Activated gamma-delta T cell treated with Interleukin-2 at 50 U/mL for 16 hours (primary cell): Measurements from ENCODE around the gene LPXN.
A peak's percentile ranks its signal among the peaks of the same experiment; 100 is the strongest.

Experiments
- DNase-seq: peaks from one replicate; pipeline ENCODE4 v3.0.0-alpha.2; 2020

LPXN gene

DNA sequence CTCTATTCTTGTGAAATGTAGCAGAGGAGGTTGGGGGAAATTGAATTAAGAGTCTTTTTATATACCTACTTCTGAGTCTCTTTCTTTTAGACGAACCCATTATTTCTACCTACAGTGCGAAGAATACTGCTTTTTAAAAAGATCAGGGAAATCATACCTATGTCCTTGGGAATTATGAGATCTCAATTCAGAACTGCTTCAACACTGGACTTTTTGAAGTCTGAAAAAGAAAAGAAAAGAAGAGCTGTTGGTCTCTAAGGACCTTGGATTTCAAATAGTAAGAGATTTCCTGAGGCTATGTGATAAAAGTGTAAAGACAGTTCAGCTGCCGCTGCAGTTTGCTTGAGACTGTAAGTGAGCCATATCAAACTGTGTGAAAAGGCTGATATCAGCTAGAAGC lies 64.0 kb downstream of the LPXN start:
- DNase-seq = no peak

DNA sequence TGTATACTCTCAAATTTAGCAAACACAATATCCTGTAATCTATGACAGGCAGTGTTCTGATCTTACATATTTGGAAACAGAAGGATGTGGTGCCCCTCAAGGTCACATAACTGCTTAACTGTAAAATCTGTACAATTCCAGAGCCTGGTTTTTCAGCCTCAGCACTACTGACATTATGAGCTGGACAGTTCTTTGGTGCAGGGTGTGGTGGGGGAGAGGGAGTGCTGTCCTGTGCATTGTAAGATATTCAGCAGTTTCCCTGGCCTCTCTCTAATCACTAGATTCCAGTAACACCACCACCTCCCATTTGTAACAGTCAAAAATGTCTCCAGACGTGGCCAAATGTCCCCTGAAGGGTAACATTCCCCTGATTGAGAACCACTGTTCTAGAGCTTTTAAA lies 65.9 kb downstream of the LPXN start:
- no peak for DNase-seq

DNA sequence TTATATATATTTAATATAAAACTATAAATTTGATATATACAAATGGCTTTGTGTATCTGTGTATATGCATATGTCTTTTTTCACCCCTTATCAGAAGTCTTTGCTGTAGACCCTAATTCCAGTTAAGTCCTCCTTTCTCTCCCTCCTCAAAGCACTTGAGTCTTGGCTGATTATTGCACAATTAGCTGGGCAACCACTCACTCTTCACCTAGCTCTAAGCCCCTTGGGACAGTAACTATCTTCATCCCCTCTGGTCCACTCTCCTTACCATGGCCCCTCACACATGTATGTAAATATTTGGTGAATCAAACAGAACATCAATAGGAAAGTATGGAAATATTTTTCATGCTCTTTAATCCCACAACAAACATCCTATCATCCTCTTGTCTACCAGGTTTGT lies 66.8 kb downstream of the LPXN start:
- no peak for DNase-seq

- DNase-seq = no peak
Measured at GRCh38 chr11:58508005-58508404, 67.7 kb downstream of the LPXN start, which contains the start of gene OR5B21. TSS of gene OR5B21 (minus strand) at chr11:58508105. CDS start at chr11:58508105, 0 bp downstream.

- DNase-seq = no peak
Measured at GRCh38 chr11:58507355-58507754, 68.3 kb downstream of the LPXN start.

GRCh38 chr11:58506935-58507334 lies 68.7 kb downstream of the LPXN start:
- no peak for DNase-seq

DNA sequence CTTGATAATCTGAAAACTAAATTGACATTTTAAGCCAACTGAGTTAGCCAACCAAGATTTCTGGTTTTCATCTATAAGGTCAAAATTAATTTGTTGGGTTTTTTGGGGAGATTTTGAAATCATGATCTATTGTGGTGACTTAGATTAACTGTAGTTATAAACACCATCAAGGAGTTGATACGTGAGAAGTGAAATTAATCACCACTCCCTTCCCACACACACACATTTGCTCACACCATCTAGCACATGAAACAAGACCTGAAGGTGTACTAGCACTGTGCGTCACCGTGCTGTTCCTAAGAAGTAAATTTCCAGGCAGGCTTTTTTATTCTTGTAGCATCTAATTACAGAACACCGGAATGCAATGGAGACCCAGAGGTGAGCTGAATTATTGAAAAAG lies 69.8 kb downstream of the LPXN start:
- no peak for DNase-seq

DNA sequence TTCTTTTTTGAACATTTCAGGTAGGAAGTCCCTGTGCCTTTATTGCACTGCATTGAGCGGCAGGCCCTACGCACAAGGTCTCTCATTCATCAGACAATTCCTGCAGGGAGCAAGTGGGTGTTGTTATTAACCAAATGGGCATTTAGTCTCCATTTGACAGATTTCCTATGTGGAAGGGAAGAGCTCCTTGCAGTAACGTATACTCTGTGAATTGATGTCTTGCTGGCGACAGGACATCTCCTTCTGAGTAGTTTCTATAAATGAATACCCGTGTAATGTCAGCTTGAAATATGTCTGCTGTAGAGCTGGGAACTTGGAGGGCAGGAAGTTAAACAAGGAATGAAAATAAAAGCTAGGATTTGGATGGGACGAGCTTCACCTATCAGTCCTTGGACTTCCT lies 71.4 kb downstream of the LPXN start:
- no peak for DNase-seq

- no peak for DNase-seq
Measured at GRCh38 chr11:58503361-58503856, 72.2 kb downstream of the LPXN start.

DNA sequence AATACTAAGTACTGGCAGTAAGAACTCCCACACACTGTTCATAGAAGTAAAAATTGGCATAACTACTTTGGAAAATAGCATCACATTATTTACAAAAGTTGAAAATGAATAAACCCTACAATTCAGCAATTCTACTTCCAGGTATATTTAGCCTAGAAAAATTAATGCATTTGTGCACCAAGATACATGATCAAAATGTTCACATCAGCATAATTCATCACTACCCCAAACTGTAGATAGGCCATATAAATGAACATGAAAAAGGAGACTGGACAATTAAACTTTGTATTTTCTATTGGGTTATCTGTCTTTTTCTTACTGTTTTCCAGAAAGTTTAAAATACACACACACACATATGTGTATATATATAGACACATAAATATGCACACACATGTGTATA lies 73.7 kb downstream of the LPXN start:
- no peak for DNase-seq

GRCh38 chr11:58498464-58498863 lies 77.2 kb downstream of the LPXN start:
- DNase-seq = peak; percentile 22

GRCh38 chr11:58497951-58498350 lies 77.7 kb downstream of the LPXN start:
- no peak for DNase-seq

GRCh38 chr11:58495906-58496305 lies 79.8 kb downstream of the LPXN start:
- DNase-seq = no peak

- DNase-seq = no peak
Measured at GRCh38 chr11:58494101-58494500, 81.6 kb downstream of the LPXN start.

GRCh38 chr11:58493676-58494075 lies 82.0 kb downstream of the LPXN start:
- no peak for DNase-seq

- DNase-seq = no peak
Measured at GRCh38 chr11:58490827-58491226, 84.8 kb downstream of the LPXN start.

DNA sequence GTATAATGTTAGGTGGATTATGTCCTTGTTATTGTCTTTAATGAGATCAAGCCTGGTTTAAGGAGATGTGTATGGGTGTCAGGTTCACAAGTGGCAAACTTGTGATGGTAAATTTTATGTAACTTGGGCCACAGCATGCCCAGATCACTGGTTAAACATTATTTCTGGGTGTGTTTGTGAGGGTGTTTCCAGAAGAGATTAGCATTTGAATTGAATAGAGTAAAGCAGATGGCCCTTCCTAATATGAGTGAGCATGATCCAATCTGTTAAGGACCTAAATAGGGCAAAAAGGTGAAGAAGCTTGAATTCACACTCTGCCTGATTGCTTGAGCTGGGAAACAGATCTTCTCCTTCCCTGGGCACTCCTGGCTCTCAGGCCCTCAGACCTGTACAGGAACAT lies 88.5 kb downstream of the LPXN start:
- DNase-seq = no peak

DNA sequence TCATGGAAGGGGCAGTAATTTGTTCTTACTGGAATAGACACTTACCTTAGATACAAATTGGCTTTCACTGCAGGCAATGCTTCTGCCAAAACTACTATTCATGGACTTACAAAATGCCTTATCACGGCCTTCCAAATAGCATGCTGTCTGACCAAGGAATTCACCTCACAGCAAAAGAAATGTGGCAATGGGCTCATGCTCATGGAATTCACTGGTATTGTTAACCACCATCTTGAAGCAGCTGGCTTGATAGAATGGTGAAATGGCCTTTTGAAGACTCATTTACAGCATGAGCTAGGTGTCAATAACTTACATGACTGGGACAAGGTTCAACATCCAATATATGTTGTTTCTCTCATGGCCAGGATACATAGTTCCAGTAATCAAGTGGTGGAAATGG lies 89.7 kb downstream of the LPXN start:
- no peak for DNase-seq
